ENCODE data around the gene CALHM6. TPM values are rescaled to one million over a fixed set of nuclear protein-coding genes. Genes with fewer than 3 reads are reported as not detected.

CALHM6 gene
- total RNA-seq, 1 donor from 2014 or later: not detected

DNA sequence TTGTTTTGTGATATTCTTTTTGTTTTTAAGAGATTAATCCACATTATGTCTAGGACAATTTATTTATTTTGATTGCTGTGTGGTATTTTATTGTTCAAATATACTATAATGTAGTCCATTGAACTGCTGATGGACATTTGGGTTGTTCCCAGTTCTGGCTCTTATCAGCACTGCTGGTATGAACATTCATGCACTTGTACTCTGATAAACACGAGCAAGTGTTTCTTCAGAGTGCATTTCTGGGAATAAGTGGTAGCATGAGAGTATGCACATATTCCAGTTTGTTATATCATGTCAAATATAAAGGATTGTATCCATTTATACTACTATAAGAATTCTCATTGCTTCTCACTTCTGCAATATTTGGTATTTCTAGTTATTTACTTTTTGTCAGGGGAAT is 7.1 kb downstream of the CALHM6 start:
- no peak for DNase-seq (ENCODE audit: low spot score)
- Histone ChIP-seq H3F3A (ENCODE audit: low read depth) (no peaks in the 10 kb centered on the region), H3K9ac (no peak overlapping the region), H3K9me3 (ENCODE audit: low read depth) (no peaks in the 10 kb centered on the region), H3K4me3 (no peak overlapping the region), H3K36me3 (no peaks in the 10 kb centered on the region), H4K20me1 (ENCODE audit: low read depth) (no peaks in the 10 kb centered on the region), H3K27ac (no peak overlapping the region), H3K79me2 (ENCODE audit: low read depth) (no peaks in the 10 kb centered on the region), H3K4me1 (no peaks in the 10 kb centered on the region), H3K4me2 (no peak overlapping the region), H2AFZ (replicated peaks) (no peak overlapping the region), H3K27me3 (peaks cover 17% of the 10 kb centered on the region)
- TF ChIP-seq, protein P1, sequence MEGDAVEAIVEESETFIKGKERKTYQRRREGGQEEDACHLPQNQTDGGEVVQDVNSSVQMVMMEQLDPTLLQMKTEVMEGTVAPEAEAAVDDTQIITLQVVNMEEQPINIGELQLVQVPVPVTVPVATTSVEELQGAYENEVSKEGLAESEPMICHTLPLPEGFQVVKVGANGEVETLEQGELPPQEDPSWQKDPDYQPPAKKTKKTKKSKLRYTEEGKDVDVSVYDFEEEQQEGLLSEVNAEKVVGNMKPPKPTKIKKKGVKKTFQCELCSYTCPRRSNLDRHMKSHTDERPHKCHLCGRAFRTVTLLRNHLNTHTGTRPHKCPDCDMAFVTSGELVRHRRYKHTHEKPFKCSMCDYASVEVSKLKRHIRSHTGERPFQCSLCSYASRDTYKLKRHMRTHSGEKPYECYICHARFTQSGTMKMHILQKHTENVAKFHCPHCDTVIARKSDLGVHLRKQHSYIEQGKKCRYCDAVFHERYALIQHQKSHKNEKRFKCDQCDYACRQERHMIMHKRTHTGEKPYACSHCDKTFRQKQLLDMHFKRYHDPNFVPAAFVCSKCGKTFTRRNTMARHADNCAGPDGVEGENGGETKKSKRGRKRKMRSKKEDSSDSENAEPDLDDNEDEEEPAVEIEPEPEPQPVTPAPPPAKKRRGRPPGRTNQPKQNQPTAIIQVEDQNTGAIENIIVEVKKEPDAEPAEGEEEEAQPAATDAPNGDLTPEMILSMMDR (IDR thresholded peaks at IDR 0.05): no peak
- TF ChIP-seq EZH2phosphoT487 (IDR thresholded peaks at IDR 0.05) (no peak), EZH2 (IDR thresholded peaks at IDR 0.05) (no peak)
- Mint-ChIP-seq H3K36me3 (no peaks in the 10 kb centered on the region), H3K4me1 (peaks cover 17% of the 10 kb centered on the region), H3K9me3 (no peaks in the 10 kb centered on the region), H3K4me3 (no peak overlapping the region), H3K27ac (no peak overlapping the region), H3K27me3 (ENCODE audit: insufficient read depth, low read depth) (no peaks in the 10 kb centered on the region)

DNA sequence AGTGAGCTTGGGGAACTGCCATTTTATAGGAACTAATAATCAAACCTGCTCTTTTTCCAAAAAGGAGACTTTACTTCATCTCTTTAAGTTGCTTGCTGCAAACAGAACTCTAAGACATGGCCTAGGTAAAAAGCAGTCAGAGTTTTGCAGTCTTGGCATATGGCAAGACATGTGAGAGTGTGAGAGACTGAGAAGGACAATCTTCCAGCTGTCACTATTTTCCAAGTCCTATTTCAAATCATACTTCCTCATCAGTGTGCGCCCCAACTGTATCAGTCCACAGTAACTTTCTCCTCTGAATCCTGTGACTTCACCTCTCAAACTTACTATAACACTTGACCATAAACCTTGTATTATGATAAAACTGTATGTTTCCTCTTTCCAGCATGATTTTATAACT is 10.4 kb downstream of the CALHM6 start:
- Histone ChIP-seq H3F3A (ENCODE audit: low read depth) (no peaks in the 10 kb centered on the region), H3K79me2 (ENCODE audit: low read depth) (no peaks in the 10 kb centered on the region), H4K20me1 (ENCODE audit: low read depth) (no peaks in the 10 kb centered on the region), H3K36me3 (no peaks in the 10 kb centered on the region), H3K4me3 (no peak overlapping the region), H3K9me3 (ENCODE audit: low read depth) (no peaks in the 10 kb centered on the region), H2AFZ (replicated peaks) (no peak overlapping the region), H3K4me1 (no peaks in the 10 kb centered on the region), H3K27ac (no peak overlapping the region), H3K4me2 (no peak overlapping the region), H3K9ac (no peak overlapping the region), H3K27me3 (no peaks in the 10 kb centered on the region)
- Mint-ChIP-seq H3K4me1 (peaks cover 14% of the 10 kb centered on the region), H3K9me3 (peaks cover 2% of the 10 kb centered on the region), H3K27me3 (ENCODE audit: insufficient read depth, low read depth) (no peaks in the 10 kb centered on the region), H3K4me3 (no peak overlapping the region), H3K27ac (no peak overlapping the region), H3K36me3 (no peaks in the 10 kb centered on the region)
- DNase-seq (ENCODE audit: low spot score): no peak
- TF ChIP-seq, protein P1 (IDR thresholded peaks at IDR 0.05): no peak
- TF ChIP-seq EZH2 (IDR thresholded peaks at IDR 0.05) (no peak), EZH2phosphoT487 (IDR thresholded peaks at IDR 0.05) (no peak)

DNA sequence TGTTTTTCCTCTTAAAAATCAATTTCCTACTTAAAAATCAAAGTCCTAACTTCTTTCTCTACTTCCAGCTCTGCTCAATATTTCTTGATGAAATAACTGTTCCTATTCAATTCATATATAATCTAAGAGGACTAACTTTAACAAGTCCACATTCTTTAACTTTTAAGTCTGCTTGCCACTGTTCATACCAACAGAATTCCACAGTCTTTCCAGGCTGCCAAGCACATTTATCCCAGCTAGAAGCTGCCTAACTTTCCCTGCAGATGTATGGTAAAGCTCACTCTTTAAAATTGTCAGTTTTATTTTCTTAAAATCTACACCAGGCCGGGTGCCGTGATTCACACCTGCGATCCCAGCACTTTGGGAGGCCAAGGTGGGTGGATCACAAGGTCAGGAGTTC is 11.5 kb downstream of the CALHM6 start:
- Histone ChIP-seq H3K4me3 (no peak overlapping the region), H3F3A (ENCODE audit: low read depth) (no peaks in the 10 kb centered on the region), H3K9me3 (ENCODE audit: low read depth) (no peaks in the 10 kb centered on the region), H3K79me2 (ENCODE audit: low read depth) (no peaks in the 10 kb centered on the region), H3K4me2 (no peak overlapping the region), H3K27ac (no peak overlapping the region), H2AFZ (replicated peaks) (no peak overlapping the region), H4K20me1 (ENCODE audit: low read depth) (no peaks in the 10 kb centered on the region), H3K27me3 (no peaks in the 10 kb centered on the region), H3K36me3 (no peaks in the 10 kb centered on the region), H3K9ac (no peak overlapping the region), H3K4me1 (no peaks in the 10 kb centered on the region)
- H3K9me3 Mint-ChIP-seq: peaks cover 2% of the 10 kb centered on the region
- peaks cover 6% of the 10 kb centered on the region for H3K4me1 Mint-ChIP-seq
- no peaks in the 10 kb centered on the region for H3K27me3 Mint-ChIP-seq (ENCODE audit: insufficient read depth, low read depth)
- H3K36me3 Mint-ChIP-seq: no peaks in the 10 kb centered on the region
- DNase-seq (ENCODE audit: low spot score): no peak
- no peak for TF ChIP-seq EZH2phosphoT487 (IDR thresholded peaks at IDR 0.05)
- TF ChIP-seq, protein P1 (IDR thresholded peaks at IDR 0.05): no peak
- no peak for TF ChIP-seq EZH2 (IDR thresholded peaks at IDR 0.05)
- no peak overlapping the region for H3K4me3 Mint-ChIP-seq
- no peak overlapping the region for H3K27ac Mint-ChIP-seq
